HG02678 (cell line): ENCODE measurements around the gene FNDC3B.

Experiments
- ATAC-seq: cut with Tn5 transposase; IDR thresholded peaks from one replicate; pipeline ENCODE4 v1.9.1; 2021; ENCODE audit warnings: mild to moderate bottlenecking, moderate library complexity; ENCODE audit not compliant: unreplicated experiment

FNDC3B gene

DNA sequence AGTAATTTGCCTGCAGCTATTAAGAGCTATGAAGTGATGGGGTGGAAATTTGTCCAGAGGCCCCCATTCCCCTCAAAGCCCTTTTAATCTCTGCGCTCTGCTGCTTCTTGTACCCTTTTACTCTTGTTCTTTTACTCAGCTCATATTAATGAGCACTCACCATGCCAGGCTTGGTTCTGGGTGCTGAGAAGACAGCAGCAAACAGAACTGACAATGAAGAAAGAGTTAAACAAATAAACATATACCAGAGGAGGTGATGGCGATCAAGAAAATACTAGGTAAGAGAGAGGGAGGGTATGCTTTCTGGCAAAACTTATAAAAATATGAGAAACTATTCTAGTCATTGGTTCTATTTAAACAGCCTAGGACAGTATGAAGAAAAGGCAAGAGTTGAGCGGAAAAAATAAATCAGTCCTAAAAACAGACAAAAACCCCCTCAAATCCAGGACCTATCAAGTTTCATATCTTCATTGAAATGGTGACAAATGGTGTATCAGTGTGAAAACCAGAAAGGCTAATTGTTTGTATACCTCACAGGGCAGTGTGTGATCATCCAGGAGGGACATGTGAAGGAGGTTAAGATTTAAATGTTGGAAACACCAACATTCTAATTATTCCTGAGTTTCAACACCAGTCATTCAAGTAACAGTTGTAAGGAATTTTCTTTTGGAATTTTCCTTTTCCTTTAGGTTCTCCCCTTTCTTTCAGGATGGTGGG, 144.9 kb downstream of the FNDC3B start:
- ATAC-seq, result no peak

- ATAC-seq, result no peak
Observed at GRCh38 chr3:172185907-172186306, 146.5 kb downstream of the FNDC3B start.

- no peak for ATAC-seq
Observed at GRCh38 chr3:172186607-172187006, 147.2 kb downstream of the FNDC3B start.

- no peak for ATAC-seq
Observed at GRCh38 chr3:172187511-172187910, 148.1 kb downstream of the FNDC3B start.

- ATAC-seq, result no peak
Observed at GRCh38 chr3:172188511-172188910, 149.1 kb downstream of the FNDC3B start.

GRCh38 chr3:172189213-172189612, 149.8 kb downstream of the FNDC3B start:
- no peak for ATAC-seq

DNA sequence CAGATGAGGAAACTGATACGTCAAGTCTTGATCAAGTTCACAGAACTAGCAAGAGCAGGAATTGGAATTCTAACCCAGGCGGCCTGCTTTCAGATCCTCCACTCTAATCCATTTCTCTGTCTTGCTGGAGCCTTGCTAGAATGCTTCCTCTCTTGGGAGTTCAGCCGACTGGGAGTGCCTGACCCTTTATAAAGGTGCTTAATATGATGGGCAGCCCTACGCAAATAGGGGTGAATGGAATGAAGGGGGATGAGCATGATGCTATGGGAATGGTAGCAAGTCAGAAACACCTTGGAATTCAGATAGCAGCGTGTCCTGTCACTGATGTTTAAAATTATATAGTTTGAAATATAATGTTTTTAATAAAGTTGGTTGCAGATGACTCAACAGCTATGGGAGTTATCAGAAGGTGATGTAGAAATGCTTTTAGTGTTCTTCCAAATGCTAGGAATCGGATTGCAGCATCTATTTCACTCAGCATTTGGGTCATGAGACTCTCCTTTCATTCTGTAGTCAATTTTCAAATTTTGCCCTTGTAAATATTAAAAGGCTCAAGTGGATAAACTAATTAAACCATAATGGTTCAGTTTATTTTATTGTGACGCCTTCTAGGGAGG, 150.7 kb downstream of the FNDC3B start:
- ATAC-seq, result no peak

DNA sequence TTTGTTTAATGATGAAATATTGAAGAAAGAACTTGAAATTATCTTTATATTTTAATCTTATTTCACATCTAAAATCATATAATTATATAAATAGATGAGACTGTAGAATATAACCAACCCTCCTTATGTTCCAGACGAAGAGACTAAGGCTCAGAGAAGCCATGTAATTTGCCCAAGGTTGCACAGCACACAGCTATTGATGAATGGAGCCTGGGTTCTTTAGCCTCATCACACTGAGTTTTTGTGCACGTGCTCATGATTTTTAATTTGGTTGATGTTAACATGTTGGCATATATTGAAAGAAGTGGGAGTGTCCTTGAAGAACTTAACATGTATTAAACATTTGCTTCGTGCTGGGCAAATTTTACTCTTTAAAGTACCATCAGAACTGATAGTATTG, 151.6 kb downstream of the FNDC3B start:
- no peak for ATAC-seq

- ATAC-seq, result no peak
Observed at GRCh38 chr3:172191629-172192028, 152.3 kb downstream of the FNDC3B start.

- no peak for ATAC-seq
Observed at GRCh38 chr3:172192830-172193415, 153.5 kb downstream of the FNDC3B start.

DNA sequence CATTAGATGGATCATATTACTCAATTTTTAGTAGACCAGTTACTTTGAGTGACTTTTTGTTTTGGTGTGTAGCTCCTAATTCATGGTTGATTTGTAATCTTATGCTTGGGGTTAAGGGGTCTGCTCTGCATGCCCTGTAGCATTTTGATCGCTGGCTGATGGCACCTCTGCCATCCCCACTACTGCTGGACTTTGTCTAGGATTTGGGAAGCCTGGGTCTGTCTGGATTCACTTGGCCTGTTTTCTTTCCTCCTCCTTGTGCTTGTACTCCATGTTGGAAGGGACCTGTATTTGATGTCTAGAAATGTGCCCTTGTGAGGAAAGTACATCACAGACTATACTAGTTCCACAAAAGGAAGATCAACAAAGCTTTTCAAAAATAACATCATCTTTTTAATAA, 154.1 kb downstream of the FNDC3B start:
- no peak for ATAC-seq

- ATAC-seq, result no peak
Observed at GRCh38 chr3:172194702-172195406, 155.5 kb downstream of the FNDC3B start.

GRCh38 chr3:172195407-172195754, 156.0 kb downstream of the FNDC3B start:
- no peak for ATAC-seq

- no peak for ATAC-seq
Observed at GRCh38 chr3:172197344-172197743, 158.0 kb downstream of the FNDC3B start.

DNA sequence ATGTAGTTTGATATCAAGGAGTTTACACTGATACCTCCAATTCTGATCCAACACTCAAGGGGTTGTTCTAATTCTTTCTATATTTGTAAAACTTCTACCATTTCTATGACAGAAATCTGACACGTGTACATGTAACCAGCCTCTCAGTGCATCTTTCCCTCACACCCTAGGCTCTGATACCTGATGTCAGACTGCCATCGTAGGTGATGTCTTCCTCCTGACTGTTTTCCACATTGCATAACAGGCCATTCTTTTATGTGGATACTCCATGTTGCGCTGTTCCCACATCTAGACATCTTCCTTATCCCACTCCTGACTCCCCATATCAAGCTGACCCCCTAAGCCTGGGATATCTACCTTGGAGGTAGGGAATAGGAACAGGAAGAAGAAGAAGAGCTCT, 159.1 kb downstream of the FNDC3B start:
- no peak for ATAC-seq

DNA sequence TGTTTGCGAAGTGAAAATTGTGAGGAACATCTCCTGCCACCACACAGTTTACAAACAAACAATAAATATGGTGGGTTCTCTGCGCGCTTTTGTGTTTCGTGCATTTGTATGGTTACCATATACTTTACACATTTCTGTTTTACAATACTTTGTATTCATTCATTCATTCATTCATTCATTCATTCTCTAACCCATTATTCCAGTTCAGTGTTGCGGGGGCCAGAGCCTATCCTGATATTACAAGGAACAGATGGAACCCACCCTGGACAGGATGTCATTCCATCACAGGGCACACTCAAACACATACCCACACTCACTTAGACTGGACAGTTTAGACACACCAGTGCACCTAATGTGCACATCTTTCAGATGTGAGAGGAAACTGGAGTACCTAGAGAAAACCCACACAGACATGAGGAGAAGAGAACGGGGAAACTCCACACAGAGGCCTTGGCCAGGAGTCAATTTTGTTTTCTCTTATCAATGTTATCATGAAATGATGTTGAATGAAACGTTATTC, 160.5 kb downstream of the FNDC3B start:
- no peak for ATAC-seq

- no peak for ATAC-seq
Observed at GRCh38 chr3:172201136-172201869, 161.9 kb downstream of the FNDC3B start.

DNA sequence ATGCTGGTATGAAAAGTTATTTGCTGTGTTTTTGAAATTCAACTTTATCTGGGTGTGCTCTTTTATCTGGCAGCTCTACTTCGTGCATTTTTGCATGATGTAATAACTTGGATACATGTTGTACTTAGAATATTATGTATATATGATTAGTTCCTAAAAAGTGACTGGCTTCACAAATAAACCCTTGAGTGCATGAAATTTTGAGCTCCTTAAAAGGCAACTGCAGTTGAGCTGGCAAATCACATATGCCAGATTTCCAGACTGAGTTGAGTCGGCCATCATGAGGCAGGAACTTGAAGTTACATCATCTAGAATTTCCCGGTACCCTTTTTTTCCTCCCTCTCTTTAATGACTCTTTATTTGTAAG, 162.5 kb downstream of the FNDC3B start:
- ATAC-seq, result no peak

DNA sequence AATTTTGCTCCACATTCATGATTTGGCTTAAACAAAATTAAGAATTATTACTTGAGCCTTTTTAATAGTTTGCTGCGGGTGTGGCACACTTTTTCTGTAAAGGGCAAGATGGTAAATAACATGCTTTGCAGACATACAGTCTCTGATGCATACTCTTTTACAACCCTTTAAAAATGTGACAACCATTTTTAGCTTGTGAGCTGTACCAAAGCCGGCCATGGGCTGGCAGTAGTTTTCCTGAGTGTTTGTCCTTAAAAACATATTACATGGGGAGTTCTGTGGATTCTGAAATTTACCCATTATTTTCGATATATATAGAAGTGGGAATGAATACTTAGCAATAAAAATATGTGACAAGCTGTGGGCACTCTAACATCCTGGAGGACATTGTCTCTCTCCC, 163.4 kb downstream of the FNDC3B start:
- ATAC-seq, result no peak

- no peak for ATAC-seq
Observed at GRCh38 chr3:172203522-172204258, 164.3 kb downstream of the FNDC3B start.
